GM21717 (cell line): ENCODE data around the gene NXPE3.
"Not testable (repeated sequence)": the region's sequence is repeated elsewhere in the genome, so short reads cannot be mapped to it uniquely, and the experiment has no call there.

Experiments used
- ATAC-seq: cut with Tn5 transposase; IDR thresholded peaks from one replicate; pipeline ENCODE4 v1.9.1; 2021; ENCODE audit warnings: mild to moderate bottlenecking, moderate library complexity; ENCODE audit not compliant: unreplicated experiment

NXPE3 gene

GRCh38 chr3:101779047-101779821 lies at the start of gene NXPE3:
Gene NXPE3 (plus strand): TSS chr3:101779211. CDS start chr3:101785597, 6,386 bp downstream.
- ATAC-seq, result peak; percentile 96

GRCh38 chr3:101729586-101729985 lies 49.4 kb upstream of the NXPE3 start:
- ATAC-seq, result no peak

GRCh38 chr3:101730839-101731238 lies 48.2 kb upstream of the NXPE3 start:
- ATAC-seq, result no peak

GRCh38 chr3:101732240-101732641 lies 46.8 kb upstream of the NXPE3 start:
- ATAC-seq, result no peak

GRCh38 chr3:101735833-101736232 lies 43.2 kb upstream of the NXPE3 start:
- ATAC-seq, result no peak

- not testable (repeated sequence) for ATAC-seq
Measured at GRCh38 chr3:101741914-101742313, 37.1 kb upstream of the NXPE3 start.

GRCh38 chr3:101744811-101745210 lies 34.2 kb upstream of the NXPE3 start:
- no peak for ATAC-seq

- ATAC-seq, result not testable (repeated sequence)
Measured at GRCh38 chr3:101745934-101746333, 33.1 kb upstream of the NXPE3 start.

GRCh38 chr3:101753386-101754113 lies 25.5 kb upstream of the NXPE3 start:
- not testable (repeated sequence) for ATAC-seq

- no peak for ATAC-seq
Measured at GRCh38 chr3:101758224-101758623, 20.8 kb upstream of the NXPE3 start.

- no peak for ATAC-seq
Measured at GRCh38 chr3:101762041-101762646, 16.9 kb upstream of the NXPE3 start.

GRCh38 chr3:101777745-101778281 lies 1.2 kb upstream of the NXPE3 start:
- not testable (repeated sequence) for ATAC-seq

GRCh38 chr3:101778385-101779046 lies 495 bp upstream of the NXPE3 start:
- peak; percentile 2 for ATAC-seq

- no peak for ATAC-seq
Measured at GRCh38 chr3:101779822-101780381, 891 bp downstream of the NXPE3 start.

- ATAC-seq, result no peak
Measured at GRCh38 chr3:101780661-101781060, 1.6 kb downstream of the NXPE3 start.

GRCh38 chr3:101781166-101781565 lies 2.2 kb downstream of the NXPE3 start:
- no peak for ATAC-seq

GRCh38 chr3:101784855-101785613 lies 6.0 kb downstream of the NXPE3 start:
- ATAC-seq, result no peak

GRCh38 chr3:101791778-101792177 lies 12.8 kb downstream of the NXPE3 start:
- peak; percentile 92 for ATAC-seq

- ATAC-seq, result no peak
Measured at GRCh38 chr3:101796077-101796680, 17.2 kb downstream of the NXPE3 start.
